ENCODE data around the gene ABCG2.
"Not testable (repeated sequence)": the region's sequence is repeated elsewhere in the genome, so short reads cannot be mapped to it uniquely, and the experiment has no call there.

Gene ABCG2

GRCh38 chr4:88158038-88158488 lies 376 bp downstream of the ABCG2 start:
- no peak for DNase-seq (ENCODE audit: extremely low read depth, low read depth)
- TF ChIP-seq CTCF (IDR thresholded peaks at IDR 0.05; ENCODE audit: low read depth, low read length, missing control alignments) = no peak
- H3K4me3 ChIP-seq (replicated peaks; ENCODE audit: low read depth, low read length) = peak overlapping the region; percentile 57

- H3K4me3 ChIP-seq (replicated peaks; ENCODE audit: low read depth, low read length); DNase-seq (ENCODE audit: extremely low read depth, low read depth): not testable (repeated sequence)
These were observed 6.1 kb downstream of the ABCG2 start for GRCh38 chr4:88152331-88152730.

- H3K4me3 ChIP-seq (replicated peaks; ENCODE audit: low read depth, low read length) = no peak overlapping the region
- DNase-seq (ENCODE audit: extremely low read depth, low read depth) = no peak
- no peak for TF ChIP-seq CTCF (IDR thresholded peaks at IDR 0.05; ENCODE audit: low read depth, low read length, missing control alignments)
These were observed 9.9 kb downstream of the ABCG2 start for GRCh38 chr4:88148560-88148959.

DNA sequence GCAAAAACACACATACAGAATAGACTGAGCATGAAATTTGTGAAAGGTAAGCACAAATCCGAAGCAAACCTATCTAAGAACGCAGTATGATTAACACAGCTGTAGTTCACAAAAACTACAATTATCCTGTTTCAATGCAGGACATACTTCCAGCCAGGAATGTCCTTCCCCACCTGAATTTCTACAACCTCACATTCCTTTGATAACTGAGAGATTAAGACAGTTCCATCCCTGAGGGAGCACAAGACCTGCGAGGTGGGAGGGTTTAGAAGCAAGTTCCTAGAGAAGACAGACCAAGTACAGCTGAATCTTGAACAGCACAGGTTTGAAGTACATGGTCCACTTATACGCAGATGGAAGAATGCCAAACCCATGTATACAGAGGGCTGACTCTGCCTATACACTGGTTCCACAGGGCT lies 10.6 kb downstream of the ABCG2 start:
- H3K4me3 ChIP-seq (replicated peaks; ENCODE audit: low read depth, low read length) = no peak overlapping the region
- TF ChIP-seq CTCF (IDR thresholded peaks at IDR 0.05; ENCODE audit: low read depth, low read length, missing control alignments) = no peak
- no peak for DNase-seq (ENCODE audit: extremely low read depth, low read depth)

- no peak for DNase-seq (ENCODE audit: extremely low read depth, low read depth)
- no peak overlapping the region for H3K4me3 ChIP-seq (replicated peaks; ENCODE audit: low read depth, low read length)
- no peak for TF ChIP-seq CTCF (IDR thresholded peaks at IDR 0.05; ENCODE audit: low read depth, low read length, missing control alignments)
These were observed 11.5 kb downstream of the ABCG2 start for GRCh38 chr4:88146891-88147290.

GRCh38 chr4:88144866-88145300 lies 13.6 kb downstream of the ABCG2 start:
- no peak for DNase-seq (ENCODE audit: extremely low read depth, low read depth)

DNA sequence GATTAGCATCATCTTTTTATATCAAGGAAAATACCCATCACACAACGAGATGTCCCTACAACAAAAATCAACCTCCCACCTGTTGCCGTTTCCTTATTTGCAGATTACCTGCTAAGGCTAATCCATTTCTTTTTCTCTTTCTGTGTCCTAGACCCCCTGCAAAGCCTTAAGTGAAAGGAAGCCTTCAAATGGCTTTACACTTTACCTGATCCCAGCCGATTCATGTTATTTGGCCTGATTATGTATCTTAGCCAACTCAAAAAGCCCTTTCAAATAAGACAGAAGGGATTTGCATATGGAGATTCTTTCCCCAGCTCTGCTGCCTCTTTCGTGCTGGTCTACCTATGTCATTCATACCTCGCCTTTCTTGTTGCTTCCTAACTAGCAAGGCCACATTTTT lies 14.4 kb downstream of the ABCG2 start:
- DNase-seq (ENCODE audit: extremely low read depth, low read depth) = no peak

More at GRCh38 chr4:88144866-88145300, 13.6 kb downstream of the ABCG2 start:
- TF ChIP-seq CTCF (IDR thresholded peaks at IDR 0.05; ENCODE audit: low read depth, low read length, missing control alignments) = no peak
- no peak overlapping the region for H3K4me3 ChIP-seq (replicated peaks; ENCODE audit: low read depth, low read length)

More for the DNA sequence above, 14.4 kb downstream of the ABCG2 start:
- no peak overlapping the region for H3K4me3 ChIP-seq (replicated peaks; ENCODE audit: low read depth, low read length)
- no peak for TF ChIP-seq CTCF (IDR thresholded peaks at IDR 0.05; ENCODE audit: low read depth, low read length, missing control alignments)

Measured in HFF-Myc (cell line).